K562 (cell line): ENCODE data around the gene PHF12. TPM values are rescaled to one million over a fixed set of nuclear protein-coding genes. Genes with fewer than 3 reads are reported as not detected.

ENCODE experiments used
- ETV1 ChIP-seq: fragments of 450-650 bp; conservative IDR thresholded peaks from 2 replicates; pipeline ENCODE4 v1.6.1; 2016; ENCODE audit warnings: missing genetic modification characterization, control low read depth, low read depth, missing compliant biosample characterization
- HDAC8 ChIP-seq: fragments of 450-650 bp; IDR thresholded peaks from 2 replicates; pipeline ENCODE4 v1.6.1; 2016; ENCODE audit warnings: mild to moderate bottlenecking, missing genetic modification characterization, moderate library complexity, missing compliant biosample characterization
- MGA ChIP-seq: fragments of 450-650 bp; IDR thresholded peaks from 2 replicates; pipeline ENCODE4 v1.6.1; 2016; ENCODE audit warnings: mild to moderate bottlenecking, moderate library complexity
- NCOR1 ChIP-seq: fragments of 450-650 bp; IDR thresholded peaks from 2 replicates; pipeline ENCODE4 v1.6.1; 2016; ENCODE audit warnings: mild to moderate bottlenecking, moderate library complexity
- NFXL1 ChIP-seq: fragments of 450-650 bp; formaldehyde crosslinking; IDR thresholded peaks from 2 replicates; pipeline ENCODE4 v1.4.0; 2021; ENCODE audit warnings: mild to moderate bottlenecking
- NR2C2 ChIP-seq, 2 experiments: fragments of 200-800 bp in 1 of 2; sonication (Bioruptor generic) in 1 of 2; sonication (generic) in 1 of 2; formaldehyde crosslinking in 1 of 2; IDR thresholded peaks; 2 replicates each; pipeline versions ENCODE4 v1.6.1 to v1.8.0; 2016 to 2022; ENCODE audit warnings: mild to moderate bottlenecking in 1 of 2, missing compliant biosample characterization in 1 of 2, missing genetic modification characterization in 1 of 2, missing genetic modification reagents in 1 of 2
- TAF7 ChIP-seq: fragments of 450-650 bp; IDR thresholded peaks from 2 replicates; pipeline ENCODE4 v1.6.1; 2016; ENCODE audit warnings: missing genetic modification characterization, missing compliant biosample characterization
- ZKSCAN1 ChIP-seq: fragments of 150-350 bp; IDR thresholded peaks from 2 replicates; pipeline ENCODE4 v1.6.1; 2016; ENCODE audit warnings: low read depth, low read length
- ZNF274 ChIP-seq: IDR thresholded peaks from 2 replicates; pipeline ENCODE4 v1.6.1; 2011; ENCODE audit warnings: low read depth, mild to moderate bottlenecking, low read length, moderate library complexity, borderline replicate concordance
- ZNF449 ChIP-seq: fragments of 250-450 bp; sonication (Bioruptor Pico); IDR thresholded peaks from 2 replicates; pipeline ENCODE4 v1.8.0; 2022; ENCODE audit warnings: moderate library complexity, mild to moderate bottlenecking, inconsistent platforms
- polyA plus RNA-seq, 8 experiments: library from polyadenylated mRNA; depleted of rRNA in 4 of 8; stranded (reverse) in 5 of 8; unstranded in 3 of 8; fragments of >200 nt; fragmentation: Nextera tagmentation in 2 of 8; fragmentation: Illumina TruSeq in 1 of 8; extraction: Ambion mirVana in 2 of 8; extraction: Trizol in 1 of 8; gene quantifications; 2 replicates each; pipeline versions ENCODE4 v1.2.1 to v1.2.3, GENCODE V29; 2011 to 2014; ENCODE audit warnings: inconsistent platforms in 1 of 8, missing spikeins in 1 of 8
- total RNA-seq, 7 experiments: library from RNA; depleted of rRNA in 6 of 7; stranded (reverse); fragments of >200 nt in 6 of 7; fragmentation: Illumina TruSeq in 2 of 7; extraction: Trizol in 2 of 7; gene quantifications; 2 replicates each; pipeline versions ENCODE4 v1.2.1 to v1.2.3, GENCODE V29; 2011 to 2021; ENCODE audit warnings: low replicate concordance in 1 of 7
- TF ChIP-seq, protein P1 (sequence below): IDR thresholded peaks from 2 replicates; pipeline ENCODE4 v1.6.1; 2014; ENCODE audit warnings: antibody characterized with exemption

The PHF12 gene
- total and polyA plus RNA-seq, 9 of the 15 experiments (the other 6 are each of a cell fraction or from before 2014, with no cell fraction given) = 0.82 to 31.3 (median 13.5) TPM

- TF ChIP-seq ZNF449 (no peak), HDAC8 (peak; percentile 69; the same call in 1 of the 2 replicates), ZNF274 (no peak), NFXL1 (CRISPR knock-in tag) (no peak), ETV1 (tag) (no peak), ZKSCAN1 (0 out of 2 replicates have a peak, but pooled peaks have one; percentile 60), MGA (no peak; the same call in 1 of the 2 replicates), NCOR1 (peak; percentile 78), TAF7 (tag) (no peak), NR2C2 (CRISPR knock-in tag; IDR thresholded peaks at IDR 0.05) (no peak), NR2C2 (tag; IDR thresholded peaks at IDR 0.05) (peak; percentile 81; the same call in 1 of the 2 replicates)
- TF ChIP-seq, protein P1, sequence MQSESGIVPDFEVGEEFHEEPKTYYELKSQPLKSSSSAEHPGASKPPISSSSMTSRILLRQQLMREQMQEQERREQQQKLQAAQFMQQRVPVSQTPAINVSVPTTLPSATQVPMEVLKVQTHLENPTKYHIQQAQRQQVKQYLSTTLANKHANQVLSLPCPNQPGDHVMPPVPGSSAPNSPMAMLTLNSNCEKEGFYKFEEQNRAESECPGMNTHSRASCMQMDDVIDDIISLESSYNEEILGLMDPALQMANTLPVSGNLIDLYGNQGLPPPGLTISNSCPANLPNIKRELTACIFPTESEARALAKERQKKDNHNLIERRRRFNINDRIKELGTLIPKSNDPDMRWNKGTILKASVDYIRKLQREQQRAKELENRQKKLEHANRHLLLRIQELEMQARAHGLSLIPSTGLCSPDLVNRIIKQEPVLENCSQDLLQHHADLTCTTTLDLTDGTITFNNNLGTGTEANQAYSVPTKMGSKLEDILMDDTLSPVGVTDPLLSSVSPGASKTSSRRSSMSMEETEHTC = no peak; the same call in 1 of the 2 replicates
Observed at GRCh38 chr17:28902819-28903545, 48.3 kb downstream of the PHF12 start, which contains the start of gene DHRS13 (continued).
